NOMO-1 (cell line): ENCODE measurements around the gene KRTAP12-3.
"Not testable (repeated sequence)": the region's sequence is repeated elsewhere in the genome, so short reads cannot be mapped to it uniquely, and the experiment has no call there.

Experiments used
- DNase-seq, 2 experiments: peaks; one replicate each; lab custom pipeline; 2025; ENCODE audit not compliant: unreplicated experiment in 2 of 2; lab: John Stamatoyannopoulos, UW

KRTAP12-3 gene

DNA sequence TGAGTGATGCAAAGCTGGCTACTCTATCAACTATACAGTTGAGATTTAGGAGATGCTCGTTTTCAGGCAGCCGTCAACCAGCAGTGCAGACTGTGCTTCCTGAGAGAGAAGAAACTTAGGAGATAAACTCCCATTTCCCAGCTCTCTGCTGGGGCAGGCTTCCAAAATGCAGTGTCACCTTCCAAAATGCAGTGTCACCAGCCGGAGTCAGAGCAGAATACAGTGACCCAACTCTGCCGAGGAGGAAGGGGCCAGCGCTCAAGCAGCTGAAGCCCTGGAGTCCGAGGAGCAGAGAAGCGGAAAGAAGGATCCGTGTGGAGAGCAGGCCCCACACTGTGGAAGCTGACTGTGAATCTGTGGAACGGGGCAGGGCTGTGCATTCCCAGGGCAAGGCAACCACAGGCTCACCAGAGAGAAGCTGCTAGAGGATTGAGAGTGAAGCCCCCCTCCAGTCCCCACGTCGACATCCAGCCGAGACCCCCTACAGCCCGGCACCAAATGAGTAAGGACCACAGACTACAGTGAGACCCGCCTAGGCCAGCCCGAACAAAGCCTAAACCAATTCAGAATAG, 24.9 kb downstream of the KRTAP12-3 start:
- no peak for DNase-seq

DNA sequence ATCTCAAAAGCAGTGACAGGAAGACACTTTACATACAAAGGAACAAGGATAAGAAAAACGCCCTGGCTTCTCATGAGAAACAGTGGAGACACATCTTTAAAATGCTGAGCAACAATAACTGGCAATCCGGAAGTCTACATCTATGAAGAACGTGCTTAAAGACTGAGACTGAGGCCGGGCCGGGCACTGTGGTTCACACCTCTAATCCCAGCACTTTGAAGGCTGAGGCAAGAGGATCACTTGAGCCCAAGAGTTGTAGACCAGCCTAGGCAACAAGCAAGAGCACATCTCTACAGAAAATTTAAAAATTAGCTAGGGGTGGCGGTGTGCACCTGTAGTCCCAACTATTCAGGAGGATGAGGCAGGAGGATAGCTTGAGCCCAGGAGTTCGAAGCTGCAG, 26.3 kb downstream of the KRTAP12-3 start:
- no peak for DNase-seq

DNA sequence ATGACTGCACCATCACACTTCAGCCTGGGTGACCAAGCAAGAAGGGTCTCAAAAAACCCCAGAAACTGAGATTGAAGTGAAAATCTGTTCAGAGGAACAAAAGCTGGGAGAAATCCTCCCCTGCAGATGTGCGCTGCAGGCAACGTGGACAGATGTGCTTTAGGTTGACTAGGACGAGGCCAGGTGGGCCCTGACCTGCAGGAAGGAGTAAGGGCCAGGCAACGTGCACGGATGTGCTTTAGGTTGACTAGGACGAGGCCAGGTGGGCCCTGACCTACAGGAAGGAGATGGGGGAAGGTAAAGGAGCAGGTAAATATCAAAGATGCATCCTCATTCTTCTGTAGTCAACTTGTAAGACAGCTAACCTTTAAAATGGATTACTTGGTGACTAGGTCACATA, 26.8 kb downstream of the KRTAP12-3 start:
- no peak for DNase-seq

DNA sequence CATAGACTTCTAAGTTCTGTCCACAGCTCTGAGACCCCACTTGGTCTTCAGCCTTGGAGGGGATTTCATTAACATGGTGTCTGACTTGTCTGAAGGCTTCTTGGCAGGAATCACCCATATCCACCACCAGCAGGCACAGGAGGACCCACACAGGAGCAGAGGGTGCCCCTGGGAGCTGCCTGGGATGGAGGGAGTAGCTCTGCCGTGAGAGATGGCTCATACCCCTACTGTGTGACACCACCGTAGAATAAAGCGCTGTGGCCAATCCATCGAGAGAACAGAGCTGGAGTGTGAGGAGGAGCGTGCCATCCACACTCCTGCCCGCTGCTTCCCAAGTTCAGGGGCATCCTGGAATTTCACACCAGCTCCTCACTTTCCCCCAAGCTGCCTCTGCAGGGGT, 27.3 kb downstream of the KRTAP12-3 start:
- not testable (repeated sequence) for DNase-seq

DNA sequence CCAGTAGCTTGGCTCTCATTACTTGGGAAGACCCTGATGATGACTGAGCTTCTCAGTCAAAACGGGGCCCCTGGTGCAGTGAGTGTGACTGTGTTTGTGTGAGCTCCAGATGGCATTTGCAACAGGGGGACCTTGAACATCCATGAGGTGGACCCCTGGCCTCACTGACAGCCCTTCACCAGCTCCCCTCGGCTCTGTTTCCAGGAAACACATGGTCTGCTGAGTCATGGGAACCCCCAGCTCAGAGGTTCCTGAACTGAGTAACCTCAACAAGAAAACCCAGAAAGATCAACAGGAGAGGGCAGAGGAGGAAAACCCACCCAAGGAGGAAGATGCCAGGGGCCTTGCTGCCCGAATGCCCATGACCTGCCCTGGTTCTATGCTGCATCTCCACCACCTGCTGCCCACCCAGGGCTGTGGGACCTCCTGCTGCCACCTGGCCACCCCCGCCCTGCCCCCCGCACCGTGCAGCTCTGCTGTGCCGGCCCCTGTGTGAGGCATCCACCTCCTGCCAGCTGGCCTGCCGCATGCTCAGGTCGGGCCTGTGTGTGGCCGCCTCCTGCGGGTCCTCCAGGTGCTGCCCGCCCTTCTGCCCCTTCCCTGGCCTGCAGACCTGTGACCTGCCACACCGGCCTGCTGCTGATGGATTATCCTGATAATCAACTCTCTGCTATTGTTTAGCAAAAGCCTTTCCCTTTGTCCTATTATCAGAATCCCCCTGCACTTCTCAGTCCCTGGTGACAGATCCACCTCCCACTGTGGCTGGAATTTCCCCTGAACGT, 28.5 kb downstream of the KRTAP12-3 start:
- no peak for DNase-seq

DNA sequence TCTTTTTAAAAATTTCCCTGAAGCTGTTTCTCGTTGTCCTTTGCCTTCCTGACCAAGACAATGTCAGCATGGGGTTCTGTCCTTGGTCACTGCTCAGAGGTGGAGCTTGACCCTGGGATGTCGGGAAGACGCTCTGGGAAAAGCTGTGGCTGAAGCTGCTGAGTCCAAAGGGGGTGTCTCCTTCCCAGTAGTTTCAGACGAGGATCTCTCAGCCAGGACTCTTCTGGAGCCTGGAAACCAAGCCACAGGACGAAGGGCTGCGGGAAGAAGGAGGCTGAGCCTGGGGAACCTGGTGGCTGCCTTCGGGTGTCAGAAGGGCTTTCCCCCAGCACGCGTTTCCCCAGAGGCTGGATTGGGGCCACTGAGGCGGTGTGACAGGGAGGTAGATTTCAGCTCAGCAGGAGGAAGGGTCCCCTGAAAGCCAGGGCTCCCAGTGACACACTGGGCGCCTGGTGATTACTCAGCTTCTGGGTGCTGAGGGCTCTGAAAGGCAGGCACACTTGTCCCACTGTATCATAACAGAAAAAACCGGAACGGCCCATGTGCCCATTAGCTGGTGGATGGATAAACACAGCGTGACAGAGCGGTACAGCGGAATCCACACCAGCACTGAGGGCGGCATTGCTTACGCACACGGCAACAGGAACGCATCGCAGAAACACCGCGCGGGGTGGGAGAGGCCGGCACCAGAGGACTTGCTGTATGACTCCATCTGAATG, 29.3 kb downstream of the KRTAP12-3 start:
- DNase-seq, result no peak

DNA sequence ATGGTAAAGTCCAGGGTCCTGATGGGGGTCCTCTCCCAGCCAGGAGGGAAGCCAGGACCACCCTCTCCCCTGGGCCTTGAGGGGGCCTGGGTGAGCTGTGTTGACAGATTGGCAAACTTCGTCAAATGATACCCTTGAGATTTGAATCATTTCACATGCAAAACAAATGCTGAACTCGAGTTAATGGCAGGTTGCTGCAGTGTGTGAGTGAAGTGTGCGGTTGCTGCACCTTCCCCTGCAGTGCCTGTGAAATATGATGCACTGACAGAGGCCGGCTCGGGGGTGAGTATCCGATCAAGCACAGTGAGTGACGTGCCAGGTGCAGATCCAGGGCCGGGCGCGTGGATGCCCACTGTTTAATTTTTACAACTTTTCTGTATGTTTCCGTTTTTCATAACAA, 29.9 kb downstream of the KRTAP12-3 start:
- no peak for DNase-seq

DNA sequence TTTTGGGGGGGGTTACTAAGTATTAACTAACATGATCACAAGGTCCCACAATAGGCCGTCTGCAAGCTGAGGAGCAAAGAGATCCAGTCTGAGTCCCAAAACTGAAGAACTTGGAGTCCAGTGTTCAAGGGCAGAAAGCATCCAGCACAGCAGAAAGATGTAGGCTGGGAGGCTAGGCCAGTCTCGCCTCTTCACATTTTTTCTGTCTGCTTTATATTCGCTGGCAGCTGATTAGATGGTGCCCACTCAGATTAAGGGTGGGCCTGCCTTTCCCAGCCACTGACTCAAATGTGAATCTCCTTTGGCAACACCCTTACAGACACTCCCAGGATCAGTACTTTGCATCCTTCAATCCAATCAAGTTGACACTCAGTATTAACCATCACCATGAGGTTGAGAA, 32.0 kb downstream of the KRTAP12-3 start:
- DNase-seq, result not testable (repeated sequence)

DNA sequence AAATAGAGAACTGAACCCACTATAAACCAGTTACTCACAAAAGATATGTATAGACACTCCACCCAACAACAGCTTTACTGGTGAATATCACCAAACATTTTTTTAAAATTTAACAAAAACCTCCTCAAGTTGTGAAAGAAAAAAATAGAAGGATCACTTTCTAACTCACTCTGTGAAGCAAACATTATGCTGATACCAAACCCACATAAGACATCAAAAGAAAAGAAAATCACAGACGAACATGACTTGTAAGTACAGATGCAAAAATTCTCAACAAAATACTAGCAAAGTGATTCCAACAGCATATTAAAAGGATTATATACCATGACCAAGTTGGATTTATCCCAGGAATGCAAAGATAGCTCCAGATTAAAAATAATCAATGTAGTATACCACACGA, 34.0 kb downstream of the KRTAP12-3 start:
- DNase-seq, result no peak

DNA sequence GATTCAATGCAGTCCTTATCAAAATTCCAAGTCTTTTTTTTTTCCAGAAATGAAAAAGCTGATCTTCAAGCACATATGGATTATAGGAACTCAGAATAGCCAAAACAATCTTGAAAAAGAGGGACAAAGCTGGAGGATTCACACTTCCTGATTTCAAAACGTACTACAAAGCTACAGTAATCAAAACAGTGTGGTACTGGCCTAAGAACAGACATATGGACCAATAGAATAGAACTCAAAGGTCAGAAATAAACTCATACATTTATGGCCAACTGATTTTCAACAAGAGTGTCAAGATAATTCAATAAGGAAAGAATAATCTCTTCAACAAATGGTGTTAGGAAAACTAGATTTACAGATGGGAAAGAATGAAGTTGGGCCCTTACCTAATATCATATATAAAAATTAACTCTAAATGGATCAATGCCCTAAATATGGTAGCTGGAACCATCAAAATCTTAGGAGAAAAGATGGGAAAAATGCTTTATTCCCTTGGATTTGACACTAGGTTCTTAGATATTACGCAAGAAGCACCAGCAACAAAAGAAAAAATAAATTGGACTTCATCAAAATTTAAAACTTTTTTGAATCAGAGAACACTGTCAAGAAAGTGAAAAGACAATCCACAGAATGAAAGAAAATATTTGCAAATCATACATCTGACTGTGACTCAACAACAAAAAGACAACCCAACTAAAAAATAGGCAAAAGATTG, 35.2 kb downstream of the KRTAP12-3 start:
- DNase-seq, result no peak

DNA sequence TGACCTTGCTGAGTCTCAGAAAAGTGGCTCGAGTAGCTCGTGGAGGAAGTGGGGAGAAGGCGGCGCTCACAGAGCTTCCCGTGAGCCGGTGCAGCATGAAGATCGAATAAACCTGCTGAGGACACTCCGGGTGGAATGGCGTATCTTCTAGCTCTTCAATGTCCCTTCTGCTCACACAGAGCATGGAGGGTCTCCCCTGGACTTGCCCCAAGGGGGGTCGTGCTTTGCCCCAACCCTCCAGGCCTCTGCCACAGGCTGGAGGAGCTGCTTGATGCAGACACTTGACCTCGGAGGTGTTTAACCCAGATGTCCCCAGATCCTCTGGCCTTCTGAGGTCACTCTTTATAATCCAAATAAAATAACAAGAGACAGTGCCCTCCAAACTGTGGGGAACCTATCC, 37.0 kb downstream of the KRTAP12-3 start:
- no peak for DNase-seq

DNA sequence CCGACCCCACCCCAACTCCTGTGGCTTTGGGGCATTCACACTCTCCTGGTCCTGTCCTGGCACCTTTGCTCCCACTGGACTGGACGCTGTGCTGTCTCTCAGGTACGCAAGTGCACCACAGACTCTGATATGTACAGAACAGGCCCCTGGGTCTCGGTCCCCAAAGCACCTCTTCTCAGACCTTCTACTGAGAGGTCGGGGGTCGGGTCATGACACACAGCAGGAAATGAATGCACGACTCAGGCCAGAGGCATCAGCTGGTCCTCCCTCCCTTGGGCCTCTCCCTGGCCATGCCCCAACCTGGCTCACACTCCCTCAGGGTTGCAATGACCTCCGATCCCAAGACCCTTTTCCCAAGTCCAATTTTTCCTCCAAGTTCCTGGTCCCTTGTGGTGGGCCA, 37.5 kb downstream of the KRTAP12-3 start:
- no peak for DNase-seq

DNA sequence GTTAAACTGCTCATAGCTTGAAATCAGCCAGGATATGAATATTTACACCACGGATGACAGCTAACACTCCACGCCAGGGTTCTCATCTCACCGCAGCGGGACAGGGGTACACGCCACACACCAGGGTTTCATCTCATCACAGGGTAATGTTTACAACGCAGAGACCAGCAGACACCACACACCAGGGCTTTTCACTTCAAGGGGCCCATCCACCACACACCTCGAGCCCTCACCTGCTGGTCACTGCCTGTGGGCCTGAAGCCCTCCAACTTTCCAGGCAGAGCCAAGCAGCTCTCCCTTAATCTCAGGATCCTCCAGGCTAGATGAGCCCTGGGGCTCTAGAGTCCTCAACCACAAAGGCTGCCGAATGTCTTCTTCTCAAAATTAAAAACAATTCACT, 37.9 kb downstream of the KRTAP12-3 start:
- DNase-seq, result no peak

DNA sequence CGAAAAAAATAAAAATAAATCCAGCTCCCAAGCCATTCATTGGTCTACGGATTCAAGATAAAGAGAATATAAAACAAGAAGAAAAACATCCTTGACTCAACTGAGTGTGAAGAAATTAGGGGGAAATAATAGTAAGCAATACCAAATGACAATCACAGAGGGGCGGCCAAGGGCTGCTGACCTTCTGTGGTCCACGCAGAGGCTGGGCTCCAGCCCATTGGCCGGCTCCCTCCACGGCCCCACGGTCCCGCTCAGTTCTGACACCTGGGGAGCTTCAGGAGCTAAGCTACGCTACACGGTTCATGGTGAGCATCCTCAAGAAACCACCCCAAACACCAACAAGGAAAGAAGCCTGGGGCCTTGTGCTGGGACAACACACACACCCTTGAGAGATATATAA, 38.8 kb downstream of the KRTAP12-3 start:
- DNase-seq, result no peak

DNA sequence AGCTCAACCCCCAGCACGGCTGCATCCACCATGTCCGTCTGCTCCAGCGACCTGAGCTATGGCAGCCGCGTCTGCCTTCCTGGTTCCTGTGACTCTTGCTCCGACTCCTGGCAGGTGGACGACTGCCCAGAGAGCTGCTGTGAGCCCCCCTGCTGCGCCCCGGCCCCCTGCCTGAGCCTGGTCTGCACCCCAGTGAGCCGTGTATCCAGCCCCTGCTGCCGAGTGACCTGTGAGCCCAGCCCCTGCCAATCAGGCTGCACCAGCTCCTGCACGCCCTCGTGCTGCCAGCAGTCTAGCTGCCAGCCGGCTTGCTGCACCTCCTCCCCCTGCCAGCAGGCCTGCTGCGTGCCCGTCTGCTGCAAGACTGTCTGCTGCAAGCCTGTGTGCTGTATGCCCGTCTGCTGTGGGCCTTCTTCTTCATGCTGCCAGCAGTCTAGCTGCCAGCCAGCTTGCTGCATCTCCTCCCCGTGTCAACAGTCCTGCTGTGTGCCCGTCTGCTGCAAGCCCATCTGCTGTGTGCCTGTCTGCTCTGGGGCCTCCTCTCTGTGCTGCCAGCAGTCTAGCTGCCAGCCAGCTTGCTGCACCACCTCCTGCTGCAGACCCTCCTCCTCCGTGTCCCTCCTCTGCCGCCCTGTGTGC, 39.6 kb downstream of the KRTAP12-3 start, which contains the start of gene KRTAP10-12:
TSS of gene KRTAP10-12 (plus strand) at position 1 of the 639 bp plus-strand sequence. CDS start at position 31, 30 bp downstream.
- not testable (repeated sequence) for DNase-seq

DNA sequence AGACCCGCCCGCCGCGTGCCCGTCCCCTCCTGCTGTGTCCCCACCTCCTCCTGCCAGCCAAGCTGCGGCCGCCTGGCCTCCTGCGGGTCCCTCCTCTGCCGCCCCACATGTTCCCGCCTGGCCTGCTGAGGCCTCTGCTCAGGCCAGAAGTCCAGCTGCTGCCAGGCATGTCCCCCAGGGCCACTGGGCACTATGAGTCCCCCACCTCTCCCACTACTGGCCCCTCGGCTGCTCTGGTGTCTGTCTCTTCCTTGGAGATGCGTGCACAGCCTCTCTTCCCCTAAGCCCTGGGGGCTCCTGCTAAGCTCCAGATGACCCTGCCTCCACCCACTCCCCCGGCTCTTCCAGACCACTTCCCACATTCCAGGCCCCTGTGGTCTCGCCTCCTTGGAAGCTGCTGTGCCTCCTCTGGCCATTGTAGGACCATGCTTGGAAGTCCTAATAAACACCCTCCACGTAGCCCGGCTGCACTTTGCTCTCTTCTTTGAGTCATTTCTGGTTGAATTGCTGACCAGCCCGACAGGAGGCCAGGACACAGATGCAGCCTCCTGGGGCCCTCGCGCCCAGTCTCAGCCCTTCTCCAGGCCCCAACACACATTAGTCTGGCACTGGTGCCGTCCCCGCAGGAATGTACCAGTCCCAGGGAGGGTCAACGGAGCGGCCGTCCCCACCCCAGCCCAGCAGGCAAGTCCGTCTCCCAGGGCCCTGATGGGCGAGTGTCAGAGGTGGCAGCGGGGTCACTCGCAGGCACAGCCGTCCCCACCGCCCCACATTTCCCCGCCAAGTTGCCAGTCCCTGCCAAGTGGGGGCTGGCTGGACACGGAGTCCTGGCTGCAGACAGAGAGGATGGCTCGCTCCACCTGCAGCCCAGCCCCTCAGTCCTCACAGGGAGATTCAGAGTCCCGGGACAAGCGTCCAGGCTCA, 40.3 kb downstream of the KRTAP12-3 start:
- DNase-seq, result no peak

DNA sequence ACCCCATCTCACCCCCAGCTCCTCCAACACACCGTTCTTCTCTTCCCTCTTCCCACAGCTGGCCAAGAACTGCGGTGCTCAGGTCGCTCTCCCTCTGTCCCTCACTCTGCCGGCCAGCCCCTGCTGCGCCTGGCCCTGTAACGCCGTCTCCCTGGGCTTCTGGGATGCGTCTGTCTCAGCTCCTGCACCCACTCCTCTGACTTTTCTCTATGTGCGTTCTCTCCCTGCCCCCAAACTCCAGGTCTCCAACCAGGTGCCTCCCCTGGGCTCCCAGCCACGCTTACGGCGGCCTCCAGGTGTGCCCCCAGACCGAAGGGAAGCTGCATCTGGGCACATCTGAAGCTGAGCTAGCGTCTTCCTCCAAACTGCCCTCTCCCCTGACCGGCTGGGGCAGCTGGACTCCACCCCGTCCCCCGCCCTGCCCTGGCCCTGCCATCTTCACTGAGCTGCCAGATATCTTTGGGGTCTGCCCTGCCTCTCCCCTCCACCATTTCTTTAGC, 41.8 kb downstream of the KRTAP12-3 start:
- no peak for DNase-seq

DNA sequence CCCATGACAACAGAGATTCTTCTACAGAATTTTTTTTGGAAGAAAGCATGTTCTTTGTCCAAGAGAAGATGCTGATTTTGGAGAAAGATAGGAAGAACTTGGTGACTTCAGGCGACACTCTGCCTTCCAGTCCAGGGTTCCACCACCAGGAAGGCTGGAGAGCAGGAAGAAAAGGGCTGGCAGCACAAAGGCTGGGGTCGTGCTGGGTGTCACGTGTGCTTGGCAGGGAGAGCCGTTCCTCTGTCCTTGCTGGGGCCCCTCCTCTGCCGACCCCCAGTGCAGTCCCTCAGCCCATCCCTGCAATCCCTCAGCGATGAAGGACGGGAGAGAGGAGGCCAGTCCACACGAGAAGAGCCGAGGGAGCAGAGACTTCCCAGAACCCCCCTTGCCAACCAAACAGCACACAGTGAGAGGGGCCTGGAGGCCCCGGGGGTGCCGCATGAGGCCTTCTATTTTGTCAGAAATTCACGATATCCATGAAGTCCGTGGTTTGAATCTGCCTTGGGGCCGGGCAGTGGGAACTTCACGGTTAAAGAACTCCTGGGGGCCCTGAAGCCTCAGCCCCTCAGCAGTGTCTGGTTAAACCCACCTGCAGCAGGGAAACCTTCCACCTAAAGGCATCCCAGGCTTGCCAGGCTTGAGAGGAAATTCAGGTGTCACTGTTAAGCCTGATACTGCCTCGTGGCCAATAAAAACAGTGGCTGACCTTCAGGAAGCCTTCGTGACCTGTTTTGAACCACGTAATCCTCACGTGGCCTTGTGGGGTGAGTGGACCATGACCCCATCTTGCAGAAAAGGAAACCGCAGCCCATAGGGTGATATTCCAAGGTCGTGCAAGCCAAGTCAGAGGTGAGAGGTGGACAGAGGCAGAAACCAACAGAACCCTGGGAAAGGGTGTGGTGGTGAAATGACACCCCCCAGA, 42.6 kb downstream of the KRTAP12-3 start:
- no peak for DNase-seq
